Endothelial cell of umbilical vein (primary cell): ENCODE data around the gene ATP5MC2. TPM values are rescaled to one million over a fixed set of nuclear protein-coding genes. Genes with fewer than 3 reads are reported as not detected.

ENCODE experiments used
- BruUV-seq: library from RNA; stranded (reverse); fragments of 400-500 nt; replicated peaks from 2 replicates; lab custom pipeline; 2021; lab: Mats Ljungman, UMichigan
- CTCF ChIA-PET: fragments of 300-600, 350-600 bp; sonication (Branson Sonifier 250); formaldehyde crosslinking; loops from one replicate; lab custom pipeline; 2021; ENCODE audit warnings: antibody characterized with exemption, inconsistent platforms; lab: Charles Lee
- POLR2A ChIA-PET: fragments of 300-600, 350-600 bp; sonication (Branson Sonifier 250); formaldehyde crosslinking; loops from one replicate; lab custom pipeline; 2021; ENCODE audit warnings: antibody characterized with exemption, inconsistent platforms; lab: Charles Lee
- DNase-seq: peaks from one replicate; pipeline ENCODE4 v3.0.0-alpha.2; 2011; ENCODE audit warnings: low read depth, low spot score
- FAIRE-seq: peaks from 2 replicates; lab custom pipeline; 2011; peaks lifted over from hg19 to GRCh38; lab: Jason Lieb, UNC
- H2AFZ ChIP-seq: 2 replicates; pipeline ENCODE4 v1.6.0; 2012; ENCODE audit warnings: low read depth, low read length, control low read depth, inconsistent platforms
- H3K27ac ChIP-seq: 2 replicates; pipeline ENCODE4 v1.5.1; 2011; ENCODE audit warnings: low read depth, mild to moderate bottlenecking, control low read depth, low read length, moderate library complexity; ENCODE audit not compliant: insufficient read depth
- H3K27me3 ChIP-seq, 2 experiments: 2 replicates each; pipeline versions ENCODE4 v1.6.0 to v1.6.1; 2011; ENCODE audit warnings: low read length in 2 of 2, mixed read lengths in 1 of 2; ENCODE audit not compliant: control insufficient read depth in 2 of 2, insufficient read depth in 2 of 2
- H3K36me3 ChIP-seq, 2 experiments: 2 replicates in 1 of 2; 3 replicates in 1 of 2; pipeline ENCODE4 v1.5.1; 2011; ENCODE audit warnings: low read length in 2 of 2, mild to moderate bottlenecking in 1 of 2, moderate library complexity in 1 of 2; ENCODE audit not compliant: control insufficient read depth in 2 of 2, insufficient read depth in 2 of 2; ENCODE audit errors: extremely low read depth in 1 of 2
- H3K4me1 ChIP-seq: 3 replicates; pipeline ENCODE4 v1.5.1; 2011; ENCODE audit warnings: mild to moderate bottlenecking, low read length; ENCODE audit not compliant: control insufficient read depth, insufficient read depth; ENCODE audit errors: extremely low read depth
- H3K4me2 ChIP-seq: 2 replicates; pipeline ENCODE4 v1.6.1; 2011; ENCODE audit warnings: low read length, control low read depth, mixed read lengths; ENCODE audit not compliant: insufficient read depth
- H3K4me3 ChIP-seq, 3 experiments: fragments of 200-600 bp in 1 of 3; sonication (generic), shearing (Covaris generic) in 1 of 3; replicated peaks in 1 of 3; 2 replicates each; pipeline ENCODE4 v1.5.1; 2011 to 2016; ENCODE audit warnings: control low read depth in 3 of 3, low read length in 3 of 3, mild to moderate bottlenecking in 2 of 3, inconsistent platforms in 1 of 3, low read depth in 1 of 3, moderate library complexity in 1 of 3; ENCODE audit not compliant: insufficient read depth in 1 of 3
- H3K79me2 ChIP-seq: 2 replicates; pipeline ENCODE4 v1.6.0; 2012; ENCODE audit warnings: low read length, inconsistent platforms; ENCODE audit not compliant: control insufficient read depth, insufficient read depth
- H3K9ac ChIP-seq: replicated peaks from 2 replicates; pipeline ENCODE3; 2011; ENCODE audit warnings: low read length, control low read depth; ENCODE audit not compliant: insufficient read depth; ENCODE audit errors: extremely low read depth
- H3K9me1 ChIP-seq: replicated peaks from 3 replicates; pipeline ENCODE4 v1.6.0; 2011; ENCODE audit warnings: mild to moderate bottlenecking, low read length; ENCODE audit not compliant: control insufficient read depth, insufficient read depth; ENCODE audit errors: extremely low read depth
- H3K9me3 ChIP-seq: replicated peaks from 2 replicates; pipeline ENCODE4 v1.5.1; 2012; ENCODE audit warnings: low read length, inconsistent platforms; ENCODE audit not compliant: control insufficient read depth, insufficient read depth
- H4K20me1 ChIP-seq: replicated peaks from 2 replicates; pipeline ENCODE3; 2011; ENCODE audit warnings: mild to moderate bottlenecking, low read length; ENCODE audit not compliant: control insufficient read depth, insufficient read depth; ENCODE audit errors: extremely low read depth
- FOS ChIP-seq: IDR thresholded peaks from 2 replicates; pipeline ENCODE4 v1.6.1; 2011; ENCODE audit warnings: mild to moderate bottlenecking, low read length, moderate library complexity, borderline replicate concordance; ENCODE audit not compliant: insufficient read depth
- JUN ChIP-seq: IDR thresholded peaks from 2 replicates; pipeline ENCODE4 v1.6.1; 2011; ENCODE audit warnings: borderline replicate concordance, low read depth; ENCODE audit not compliant: insufficient read length, insufficient read depth
- dilution Hi-C: fragments of 300-500 bp; cut with MboI; formaldehyde crosslinking; loops from one replicate; pipeline ENCODE4 v1.15.0; 2019; ENCODE audit warnings: low sequenced_read_pairs; ENCODE audit not compliant: extremely low pct_ligation_motif_present
- intact Hi-C: fragments of 100-400 bp; cut with micrococcal nuclease; formaldehyde crosslinking; loops from one replicate; pipeline ENCODE4 v1.10.0; 2022
- polyA plus RNA-seq, 4 experiments: library from polyadenylated mRNA; depleted of rRNA in 3 of 4; stranded (reverse) in 3 of 4; unstranded in 1 of 4; fragments of >200 nt; gene quantifications; 2 replicates each; pipeline versions ENCODE4 v1.2.1 to v1.2.3, GENCODE V29; 2011 to 2012; ENCODE audit warnings: missing spikeins in 1 of 4
- total RNA-seq: library from RNA; stranded (reverse); gene quantifications from 2 replicates; pipeline ENCODE4 v1.2.3, GENCODE V29; 2021

Gene ATP5MC2
- total and polyA plus RNA-seq, 2 donors (not counting 3 experiments of a cell fraction or from before 2014, with no cell fraction given), result 402 to 820 TPM

- Histone ChIP-seq H3K27ac (no peak overlapping the region), H3K4me1 (no peaks in the 10 kb centered on the region), H3K4me2 (no peak overlapping the region), H3K27me3 (no peaks in the 10 kb centered on the region), H3K79me2 (no peaks in the 10 kb centered on the region), H4K20me1 (no peaks in the 10 kb centered on the region), H3K9ac (no peak overlapping the region), H3K9me3 (no peaks in the 10 kb centered on the region), H3K4me3 (no peak overlapping the region), H2AFZ (no peak overlapping the region), H3K36me3 (no peaks in the 10 kb centered on the region), H3K9me1 (no peaks in the 10 kb centered on the region)
- dilution Hi-C loops, result no loop called here
- DNase-seq (no peak), FAIRE-seq (no peak)
- POLR2A ChIA-PET, result interaction anchor here (0.6 kb wide), 1 partner anchor 41 kb away, joined by 6 read pairs; no protein-coding TSS in a partner anchor
- no peak for TF ChIP-seq JUN
- BruUV-seq, result no TSS peak
- CTCF ChIA-PET, result no interaction called here
- intact Hi-C loops, result no loop called here
Observed at GRCh38 chr12:53645165-53645564, 30.7 kb downstream of the ATP5MC2 start.

GRCh38 chr12:53644133-53644532, 31.8 kb downstream of the ATP5MC2 start:
- H3K9me3 ChIP-seq, result no peaks in the 10 kb centered on the region
- H3K27me3 ChIP-seq, result no peaks in the 10 kb centered on the region
- intact Hi-C loops (no loop called here), dilution Hi-C loops (no loop called here)
- H2AFZ ChIP-seq, result no peak overlapping the region
- DNase-seq (no peak), FAIRE-seq (no peak)
- CTCF ChIA-PET, result no interaction called here
- no peaks in the 10 kb centered on the region for H3K9me1 ChIP-seq
- H3K79me2 ChIP-seq, result no peaks in the 10 kb centered on the region
- H3K4me3 ChIP-seq, result no peak overlapping the region
- no peaks in the 10 kb centered on the region for H4K20me1 ChIP-seq
- no peak overlapping the region for H3K9ac ChIP-seq
- no TSS peak for BruUV-seq
- TF ChIP-seq FOS, result no peak
- POLR2A ChIA-PET, result no interaction called here
- no peak overlapping the region for H3K27ac ChIP-seq
- no peaks in the 10 kb centered on the region for H3K4me1 ChIP-seq
- H3K4me2 ChIP-seq, result no peak overlapping the region
- H3K36me3 ChIP-seq, result no peaks in the 10 kb centered on the region
